HFFc6 (cell line): ENCODE results near the gene IFTAP. TPM values are rescaled to one million over a fixed set of nuclear protein-coding genes. Genes with fewer than 3 reads are reported as not detected.
A peak's percentile ranks its signal among the peaks of the same experiment; 100 is the strongest.

Experiments
- DNase-seq: peaks from one replicate; pipeline ENCODE4 v3.0.0-alpha.2; 2018
- H3K27ac Mint-ChIP-seq: 2 replicates; pipeline ENCODE4 v1.8.0; 2020; ENCODE audit warnings: mild to moderate bottlenecking, mixed read lengths
- H3K27me3 Mint-ChIP-seq: 2 replicates; pipeline ENCODE4 v1.8.0; 2021; ENCODE audit warnings: mild to moderate bottlenecking, moderate library complexity, mixed read lengths; ENCODE audit not compliant: insufficient read depth
- H3K36me3 Mint-ChIP-seq: 2 replicates; pipeline ENCODE4 v1.8.0; 2021; ENCODE audit warnings: low read depth, mixed read lengths
- H3K4me1 Mint-ChIP-seq: 2 replicates; pipeline ENCODE4 v1.8.0; 2020; ENCODE audit warnings: low read depth, mixed read lengths
- H3K4me3 Mint-ChIP-seq: 2 replicates; pipeline ENCODE4 v1.8.0; 2020; ENCODE audit warnings: mild to moderate bottlenecking, moderate library complexity, mixed read lengths
- H3K9me3 Mint-ChIP-seq: 2 replicates; pipeline ENCODE4 v1.8.0; 2020; ENCODE audit warnings: mild to moderate bottlenecking, mixed read lengths
- CTCF ChIP-seq: fragments of 200-600 bp; sonication (generic); IDR thresholded peaks from 2 replicates; pipeline ENCODE4 v1.5.0; 2021; ENCODE audit warnings: antibody characterized with exemption, mild to moderate bottlenecking
- total RNA-seq, 6 experiments: library from RNA; stranded (reverse); fragmentation: NEBNext Ultra II Directional; extraction: Animal tissue kit (Norgen Biotek cat#: 25700); gene quantifications; 2 replicates in 1 of 6; 3 replicates in 5 of 6; pipeline ENCODE4 v1.2.3, GENCODE V29; 2021

Gene IFTAP
- total RNA-seq, 6 experiments from 2014 or later: 14.3 to 22.2 (median 18.4) TPM

DNA sequence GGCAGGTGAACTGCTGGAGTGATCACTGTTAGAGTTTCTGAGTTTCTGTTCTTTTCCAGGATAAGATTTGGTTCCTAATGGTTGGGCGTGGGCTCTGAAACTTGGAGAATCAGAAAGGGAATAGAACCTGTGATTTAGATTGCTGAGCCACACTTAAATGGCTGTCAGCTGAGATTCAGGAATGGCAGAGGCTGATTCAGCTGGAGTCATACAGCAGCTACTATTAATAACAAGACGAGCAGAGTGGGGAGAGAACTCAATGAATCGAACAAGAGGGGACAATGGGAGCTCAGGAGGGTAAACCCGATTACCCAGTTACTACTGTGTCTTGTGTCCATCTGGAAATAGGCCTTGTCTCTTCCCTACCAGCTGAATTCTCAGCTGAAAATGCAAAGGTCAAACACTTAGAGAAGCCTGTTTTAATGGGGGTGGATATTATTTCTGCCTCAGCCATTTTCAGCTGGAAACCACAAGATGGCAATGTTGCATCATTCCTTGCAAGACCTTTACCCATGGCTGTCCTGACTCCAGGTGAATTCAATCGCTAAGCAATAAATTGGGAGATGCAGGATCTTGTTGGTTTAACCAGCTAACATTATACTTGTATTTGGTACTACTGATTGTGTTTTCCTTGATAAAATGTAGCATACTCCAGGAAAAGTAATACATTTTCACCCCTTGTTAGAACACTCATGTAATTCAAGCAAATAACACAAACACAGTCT, 108.2 kb downstream of the IFTAP start:
- Mint-ChIP-seq H3K27me3 (peaks cover 13% of the 10 kb centered on the region; the same call in 1 of the 2 replicates), H3K9me3 (no peaks in the 10 kb centered on the region), H3K36me3 (no peaks in the 10 kb centered on the region), H3K27ac (no peak overlapping the region), H3K4me3 (peak overlapping the region; percentile 39; the same call in 1 of the 2 replicates), H3K4me1 (peaks cover 12% of the 10 kb centered on the region)
- DNase-seq: peak; percentile 53
- TF ChIP-seq CTCF: peak; percentile 83

- H3K27me3 Mint-ChIP-seq: peaks cover 9% of the 10 kb centered on the region; the same call in 1 of the 2 replicates
- no peak for DNase-seq
These were observed 108.7 kb downstream of the IFTAP start for GRCh38 chr11:36703055-36703404.

More at GRCh38 chr11:36703055-36703404, 108.7 kb downstream of the IFTAP start:
- Mint-ChIP-seq H3K27ac (no peak overlapping the region), H3K9me3 (no peaks in the 10 kb centered on the region), H3K36me3 (no peaks in the 10 kb centered on the region), H3K4me1 (peaks cover 12% of the 10 kb centered on the region), H3K4me3 (no peak overlapping the region)
- TF ChIP-seq CTCF: no peak

Other genes with a start within 250 kb of the IFTAP start
- gene TRAF6, start 84.2 kb upstream of the IFTAP start, total RNA-seq: 1 to 10 TPM; 7.9 to 9.5 (median 8.3) TPM
- under 1 TPM; 0.09 to 0.58 (median 0.29) TPM for gene RAG1, start 26.5 kb upstream of the IFTAP start, total RNA-seq
- gene RAG2, start 3.7 kb downstream of the IFTAP start, total RNA-seq: not detected